Measurements from ENCODE around the gene ZBTB34.

The ZBTB34 gene

DNA sequence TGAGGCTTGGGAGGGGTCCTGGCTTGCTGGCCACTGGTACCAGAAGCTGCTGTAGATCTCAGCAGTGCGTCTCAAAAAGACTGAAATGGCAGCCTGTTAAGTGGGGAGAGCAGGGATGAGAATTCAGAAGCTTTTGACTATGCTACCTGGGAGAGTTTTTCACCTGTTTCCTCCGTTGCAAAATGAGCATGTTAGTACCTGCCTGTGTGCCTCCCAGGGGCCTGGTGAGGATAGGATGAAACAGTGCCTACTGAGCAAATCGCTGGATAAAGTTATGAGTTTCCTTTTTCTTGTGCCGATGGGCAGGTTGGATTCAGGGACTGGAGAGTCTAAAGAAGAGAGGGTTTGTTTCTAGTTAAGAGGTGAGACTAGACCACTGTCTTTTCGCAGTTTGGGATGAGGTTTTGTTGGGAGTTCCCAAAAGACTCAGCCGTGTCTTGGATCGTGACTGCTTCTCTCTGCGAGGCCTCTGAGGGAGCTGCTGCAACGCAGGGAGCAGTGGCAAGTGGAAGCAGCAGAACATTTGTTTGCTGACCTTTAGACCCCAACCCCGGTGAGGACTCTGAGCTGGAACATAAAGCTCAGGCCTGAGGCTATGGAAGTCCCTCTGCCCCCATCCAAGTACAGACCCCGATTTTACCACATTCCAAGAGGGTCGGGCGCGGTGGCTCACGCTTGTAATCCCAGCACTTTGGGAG is 55.6 kb downstream of the ZBTB34 start:
- no peaks in the 10 kb centered on the region for H3K36me3 ChIP-seq (ENCODE audit: control insufficient read depth in 2 of 2, insufficient read depth in 1 of 2, low read length in 2 of 2)
- ChIA-PET POLR2A (interaction anchor here (1.5 kb wide), 1 partner anchor 22 kb away, joined by 3 read pairs; no protein-coding TSS in a partner anchor), CTCF (interaction anchor here (0.5 to 0.6 kb wide), 2 partner anchors 12 to 32 kb away, joined by 5 to 6 read pairs; no protein-coding TSS in a partner anchor)
- no peaks in the 10 kb centered on the region; the same call in 1 of the 2 replicates for H3K4me1 ChIP-seq (ENCODE audit: control insufficient read depth, insufficient read depth, low read length)
- H3K4me3 ChIP-seq (ENCODE audit: low read depth, low read length): 0 out of 2 replicates have a peak overlapping the region, but pooled peaks have one; percentile 56
- no peaks in the 10 kb centered on the region for H3K9me3 ChIP-seq (ENCODE audit: control insufficient read depth, insufficient read depth, low read depth, low read length)
- TF ChIP-seq ZNF335 (tag by site-specific recombination; conservative IDR thresholded peaks at IDR 0.05): peak; percentile 22
- no peak for TF ChIP-seq BCL11B (tag by site-specific recombination; IDR thresholded peaks at IDR 0.05; ENCODE audit: low read depth)
- no peak overlapping the region for H3K27ac ChIP-seq (ENCODE audit: extremely low read depth, low read depth, low read length)

DNA sequence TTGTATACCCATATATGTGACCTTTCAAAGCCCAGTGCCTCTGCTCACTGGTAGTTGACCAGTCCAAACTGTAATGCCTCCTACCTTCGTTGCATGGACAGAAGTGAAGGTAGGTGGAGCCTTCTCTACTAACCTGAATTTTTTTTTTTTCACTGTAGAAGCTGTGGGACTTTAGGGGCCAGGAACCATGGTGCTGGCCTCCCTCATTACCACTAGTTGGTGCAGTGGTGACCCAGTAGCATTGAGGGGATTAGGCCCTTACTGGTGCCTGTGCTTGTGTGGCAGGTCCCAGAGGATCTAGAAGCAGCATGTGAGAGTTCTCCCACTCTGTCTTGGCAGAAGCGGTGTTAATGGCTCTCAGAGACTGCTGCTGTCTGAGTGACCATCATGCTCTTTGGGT is 56.5 kb downstream of the ZBTB34 start:
- no peaks in the 10 kb centered on the region for H3K9me3 ChIP-seq (ENCODE audit: control insufficient read depth, insufficient read depth, low read depth, low read length)
- TF ChIP-seq ZBTB48 (tag by site-specific recombination; IDR thresholded peaks at IDR 0.05) (peak; percentile 65), ZNF433 (tag by site-specific recombination; IDR thresholded peaks at IDR 0.05; ENCODE audit: low read depth) (no peak), SP2 (tag by site-specific recombination; IDR thresholded peaks at IDR 0.05) (no peak), ZNF202 (tag by site-specific recombination; IDR thresholded peaks at IDR 0.05; ENCODE audit: borderline replicate concordance) (no peak), OVOL3 (tag by site-specific recombination; IDR thresholded peaks at IDR 0.05) (no peak), ZNF239 (tag by site-specific recombination; IDR thresholded peaks at IDR 0.05) (no peak)
- TF ChIP-seq, protein P1, sequence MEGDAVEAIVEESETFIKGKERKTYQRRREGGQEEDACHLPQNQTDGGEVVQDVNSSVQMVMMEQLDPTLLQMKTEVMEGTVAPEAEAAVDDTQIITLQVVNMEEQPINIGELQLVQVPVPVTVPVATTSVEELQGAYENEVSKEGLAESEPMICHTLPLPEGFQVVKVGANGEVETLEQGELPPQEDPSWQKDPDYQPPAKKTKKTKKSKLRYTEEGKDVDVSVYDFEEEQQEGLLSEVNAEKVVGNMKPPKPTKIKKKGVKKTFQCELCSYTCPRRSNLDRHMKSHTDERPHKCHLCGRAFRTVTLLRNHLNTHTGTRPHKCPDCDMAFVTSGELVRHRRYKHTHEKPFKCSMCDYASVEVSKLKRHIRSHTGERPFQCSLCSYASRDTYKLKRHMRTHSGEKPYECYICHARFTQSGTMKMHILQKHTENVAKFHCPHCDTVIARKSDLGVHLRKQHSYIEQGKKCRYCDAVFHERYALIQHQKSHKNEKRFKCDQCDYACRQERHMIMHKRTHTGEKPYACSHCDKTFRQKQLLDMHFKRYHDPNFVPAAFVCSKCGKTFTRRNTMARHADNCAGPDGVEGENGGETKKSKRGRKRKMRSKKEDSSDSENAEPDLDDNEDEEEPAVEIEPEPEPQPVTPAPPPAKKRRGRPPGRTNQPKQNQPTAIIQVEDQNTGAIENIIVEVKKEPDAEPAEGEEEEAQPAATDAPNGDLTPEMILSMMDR (tag by site-specific recombination; IDR thresholded peaks at IDR 0.05): peak; percentile 41; the same call in 1 of the 2 replicates
- H3K4me3 ChIP-seq (ENCODE audit: low read depth, low read length): no peak overlapping the region
- CTCF ChIA-PET: interaction anchor here (0.5 to 1.4 kb wide), 8 partner anchors 10 to 298 kb away, joined by 3 to 6 read pairs (median 3); no protein-coding TSS in a partner anchor
- H3K4me1 ChIP-seq (ENCODE audit: control insufficient read depth, insufficient read depth, low read length): no peaks in the 10 kb centered on the region; the same call in 1 of the 2 replicates
- H3K27ac ChIP-seq (ENCODE audit: extremely low read depth, low read depth, low read length): no peak overlapping the region
- no peaks in the 10 kb centered on the region for H3K36me3 ChIP-seq (ENCODE audit: control insufficient read depth in 2 of 2, insufficient read depth in 1 of 2, low read length in 2 of 2)
- POLR2A ChIA-PET: interaction anchor here (1.5 kb wide), 1 partner anchor 21 kb away, joined by 3 read pairs; no protein-coding TSS in a partner anchor

DNA sequence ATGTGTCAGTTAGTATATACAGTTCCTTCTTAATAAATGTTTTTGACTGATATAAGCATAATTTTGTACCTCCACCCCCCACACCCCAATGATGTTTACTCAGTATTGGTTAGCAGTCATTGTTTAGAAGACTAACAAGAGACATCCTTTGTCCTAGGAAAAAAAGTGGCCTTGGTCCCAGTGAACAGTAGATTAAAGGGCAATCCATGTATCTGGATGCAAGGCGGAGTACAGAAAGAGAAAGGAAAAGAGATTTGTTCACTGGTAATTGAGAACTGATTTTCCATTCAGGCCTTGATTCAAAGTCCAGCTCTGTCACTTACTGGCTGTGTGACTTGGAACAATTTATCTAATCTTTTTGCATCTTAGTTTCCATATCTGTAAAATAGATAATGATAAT is 58.8 kb downstream of the ZBTB34 start:
- Histone ChIP-seq H3K4me1 (ENCODE audit: control insufficient read depth, insufficient read depth, low read length) (no peaks in the 10 kb centered on the region; the same call in 1 of the 2 replicates), H3K27ac (ENCODE audit: extremely low read depth, low read depth, low read length) (no peak overlapping the region), H3K9me3 (ENCODE audit: control insufficient read depth, insufficient read depth, low read depth, low read length) (no peaks in the 10 kb centered on the region), H3K4me3 (ENCODE audit: low read depth, low read length) (no peak overlapping the region), H3K36me3 (ENCODE audit: control insufficient read depth in 2 of 2, insufficient read depth in 1 of 2, low read length in 2 of 2) (no peaks in the 10 kb centered on the region)
- ChIA-PET POLR2A (no interaction called here), CTCF (interaction anchor here (0.6 kb wide), 1 partner anchor 215 kb away, joined by 3 read pairs; no protein-coding TSS in a partner anchor)
- TF ChIP-seq ZNF311 (tag by site-specific recombination; IDR thresholded peaks at IDR 0.05; ENCODE audit: borderline replicate concordance) (no peak), ZNF549 (tag by site-specific recombination; IDR thresholded peaks at IDR 0.05) (no peak), ZBTB17 (tag by site-specific recombination; IDR thresholded peaks at IDR 0.05) (peak; percentile 78)
- TF ChIP-seq, protein P2, sequence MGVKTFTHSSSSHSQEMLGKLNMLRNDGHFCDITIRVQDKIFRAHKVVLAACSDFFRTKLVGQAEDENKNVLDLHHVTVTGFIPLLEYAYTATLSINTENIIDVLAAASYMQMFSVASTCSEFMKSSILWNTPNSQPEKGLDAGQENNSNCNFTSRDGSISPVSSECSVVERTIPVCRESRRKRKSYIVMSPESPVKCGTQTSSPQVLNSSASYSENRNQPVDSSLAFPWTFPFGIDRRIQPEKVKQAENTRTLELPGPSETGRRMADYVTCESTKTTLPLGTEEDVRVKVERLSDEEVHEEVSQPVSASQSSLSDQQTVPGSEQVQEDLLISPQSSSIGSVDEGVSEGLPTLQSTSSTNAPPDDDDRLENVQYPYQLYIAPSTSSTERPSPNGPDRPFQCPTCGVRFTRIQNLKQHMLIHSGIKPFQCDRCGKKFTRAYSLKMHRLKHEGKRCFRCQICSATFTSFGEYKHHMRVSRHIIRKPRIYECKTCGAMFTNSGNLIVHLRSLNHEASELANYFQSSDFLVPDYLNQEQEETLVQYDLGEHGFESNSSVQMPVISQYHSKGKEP (tag by site-specific recombination; IDR thresholded peaks at IDR 0.05): no peak
- TF ChIP-seq, protein P3, sequence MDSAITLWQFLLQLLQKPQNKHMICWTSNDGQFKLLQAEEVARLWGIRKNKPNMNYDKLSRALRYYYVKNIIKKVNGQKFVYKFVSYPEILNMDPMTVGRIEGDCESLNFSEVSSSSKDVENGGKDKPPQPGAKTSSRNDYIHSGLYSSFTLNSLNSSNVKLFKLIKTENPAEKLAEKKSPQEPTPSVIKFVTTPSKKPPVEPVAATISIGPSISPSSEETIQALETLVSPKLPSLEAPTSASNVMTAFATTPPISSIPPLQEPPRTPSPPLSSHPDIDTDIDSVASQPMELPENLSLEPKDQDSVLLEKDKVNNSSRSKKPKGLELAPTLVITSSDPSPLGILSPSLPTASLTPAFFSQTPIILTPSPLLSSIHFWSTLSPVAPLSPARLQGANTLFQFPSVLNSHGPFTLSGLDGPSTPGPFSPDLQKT (IDR thresholded peaks at IDR 0.05; ENCODE audit: borderline replicate concordance, low read depth, low read length): no peak

All from HEK293 (cell line).